Natural killer cell (primary cell): ENCODE measurements around the gene SPATA31A3. TPM values are rescaled to one million over a fixed set of nuclear protein-coding genes. Genes with fewer than 3 reads are reported as not detected.
"Not testable (repeated sequence)": the region's sequence is repeated elsewhere in the genome, so short reads cannot be mapped to it uniquely, and the experiment has no call there.

ENCODE experiments used
- ATAC-seq, 3 donors: fragments of 150-1000 bp in 2 of 3; fragments of 200-7000 bp in 1 of 3; cut with Tn5 transposase; 1 replicate in 1 of 3; 2 replicates in 2 of 3; pipeline ENCODE4 v1.10.0; 2021; ENCODE audit warnings: mild to moderate bottlenecking in 2 of 3, moderate library complexity in 2 of 3
- DNase-seq, 2 donors: peaks; one replicate each; pipeline versions ENCODE4 v3.0.0 to v3.0.0-alpha.2; 2013 to 2021; ENCODE audit warnings: mixed read lengths in 1 of 2
- H3K27ac ChIP-seq: one replicate; pipeline ENCODE4 v1.5.1; 2013; ENCODE audit warnings: mild to moderate bottlenecking, low read length
- H3K27me3 ChIP-seq: one replicate; pipeline ENCODE4 v1.6.1; 2013; ENCODE audit warnings: low read length; ENCODE audit not compliant: control insufficient read depth, insufficient read depth
- H3K36me3 ChIP-seq: one replicate; pipeline ENCODE4 v1.6.1; 2013; ENCODE audit warnings: low read length; ENCODE audit not compliant: control insufficient read depth, insufficient read depth
- H3K4me1 ChIP-seq: one replicate; pipeline ENCODE4 v1.6.1; 2013; ENCODE audit warnings: low read length; ENCODE audit not compliant: control insufficient read depth, insufficient read depth
- H3K4me3 ChIP-seq: one replicate; pipeline ENCODE4 v1.5.1; 2013; ENCODE audit warnings: low read length
- H3K9me3 ChIP-seq: one replicate; pipeline ENCODE4 v1.6.1; 2013; ENCODE audit warnings: low read length; ENCODE audit not compliant: control insufficient read depth, insufficient read depth
- H3K27ac Mint-ChIP-seq, 2 donors: one replicate each; pipeline ENCODE4 v1.8.0; 2022; ENCODE audit warnings: mild to moderate bottlenecking in 2 of 2, mixed read lengths in 2 of 2, moderate library complexity in 1 of 2
- H3K27me3 Mint-ChIP-seq, 2 donors: one replicate each; pipeline ENCODE4 v1.8.0; 2022; ENCODE audit warnings: low read depth in 2 of 2, mixed read lengths in 2 of 2
- H3K36me3 Mint-ChIP-seq: one replicate; pipeline ENCODE4 v1.8.0; 2022; ENCODE audit warnings: mixed read lengths
- H3K4me1 Mint-ChIP-seq, 2 donors: one replicate each; pipeline ENCODE4 v1.8.0; 2022; ENCODE audit warnings: mixed read lengths in 2 of 2
- H3K4me3 Mint-ChIP-seq: one replicate; pipeline ENCODE4 v1.8.0; 2022; ENCODE audit warnings: mild to moderate bottlenecking, moderate library complexity, mixed read lengths
- H3K9me3 Mint-ChIP-seq, 2 donors: one replicate each; pipeline ENCODE4 v1.8.0; 2022; ENCODE audit warnings: mixed read lengths in 2 of 2
- WGBS: methylation state at CpG from one replicate; pipeline ENCODE4 v1.1.7; 2013; ENCODE audit warnings: missing lambda C conversion rate; ENCODE audit not compliant: insufficient coverage; 5-methylcytosine and 5-hydroxymethylcytosine counted together
- intact Hi-C: fragments of 100-400 bp; cut with micrococcal nuclease; formaldehyde crosslinking; loops from one replicate; pipeline ENCODE4 v1.14.2; 2022
- total RNA-seq, 4 donors: library from RNA; stranded (reverse); fragments of 120-200 nt in 1 of 4; gene quantifications; one replicate each; pipeline versions ENCODE4 v1.2.3 to v1.2.4, GENCODE V29; 2013 to 2022

SPATA31A3 gene
- not detected for total RNA-seq
- total RNA-seq (2013) = not detected

GRCh38 chr9:66992450-66992849 lies at the start of gene SPATA31A3:
TSS of gene SPATA31A3 (minus strand) at chr9:66992550. CDS start at chr9:66992521, 29 bp downstream.
- H3K27me3 ChIP-seq, H3K9me3 ChIP-seq, H3K4me1 Mint-ChIP-seq, DNase-seq, intact Hi-C loops, H3K4me3 Mint-ChIP-seq, H3K27ac Mint-ChIP-seq, H3K4me3 ChIP-seq, H3K27ac ChIP-seq, H3K27me3 Mint-ChIP-seq, H3K9me3 Mint-ChIP-seq, H3K4me1 ChIP-seq, H3K36me3 ChIP-seq, H3K36me3 Mint-ChIP-seq, ATAC-seq: not testable (repeated sequence)
- WGBS = no CpG with 5 or more reads among the region's 7 CpGs

GRCh38 chr9:66952576-66952975 lies 39.8 kb downstream of the SPATA31A3 start:
- H3K36me3 Mint-ChIP-seq, H3K4me3 ChIP-seq, H3K4me1 Mint-ChIP-seq, H3K36me3 ChIP-seq, H3K4me1 ChIP-seq, H3K4me3 Mint-ChIP-seq, intact Hi-C loops, H3K27ac Mint-ChIP-seq, H3K27me3 Mint-ChIP-seq, H3K9me3 Mint-ChIP-seq, ATAC-seq, H3K27me3 ChIP-seq, DNase-seq, H3K9me3 ChIP-seq, H3K27ac ChIP-seq: not testable (repeated sequence)
- 91% methylated on average over 9 of the region's 11 CpGs for WGBS

- H3K27ac Mint-ChIP-seq, H3K4me3 ChIP-seq, H3K9me3 Mint-ChIP-seq, H3K36me3 ChIP-seq, ATAC-seq, H3K27ac ChIP-seq, H3K27me3 Mint-ChIP-seq, H3K36me3 Mint-ChIP-seq, H3K27me3 ChIP-seq, DNase-seq, H3K9me3 ChIP-seq, H3K4me3 Mint-ChIP-seq, intact Hi-C loops, H3K4me1 Mint-ChIP-seq, H3K4me1 ChIP-seq: not testable (repeated sequence)
- WGBS = 100% methylated on average over 1 of the region's 5 CpGs
Measured at GRCh38 chr9:66942400-66943155, 49.8 kb downstream of the SPATA31A3 start.

GRCh38 chr9:66939878-66940830 lies 52.2 kb downstream of the SPATA31A3 start:
- H3K27ac ChIP-seq, H3K9me3 ChIP-seq, H3K27me3 Mint-ChIP-seq, H3K27ac Mint-ChIP-seq, H3K27me3 ChIP-seq, H3K4me3 Mint-ChIP-seq, H3K36me3 Mint-ChIP-seq, intact Hi-C loops, H3K36me3 ChIP-seq, H3K4me1 ChIP-seq, H3K4me1 Mint-ChIP-seq, H3K4me3 ChIP-seq, H3K9me3 Mint-ChIP-seq, DNase-seq, ATAC-seq: not testable (repeated sequence)
- no CpG with 5 or more reads among the region's 2 CpGs for WGBS

GRCh38 chr9:66938322-66938721 lies 54.0 kb downstream of the SPATA31A3 start:
- H3K36me3 ChIP-seq, H3K4me1 Mint-ChIP-seq, H3K4me3 Mint-ChIP-seq, H3K27me3 ChIP-seq, H3K9me3 ChIP-seq, ATAC-seq, DNase-seq, H3K27ac Mint-ChIP-seq, H3K27ac ChIP-seq, H3K4me1 ChIP-seq, intact Hi-C loops, H3K9me3 Mint-ChIP-seq, H3K4me3 ChIP-seq, H3K36me3 Mint-ChIP-seq, H3K27me3 Mint-ChIP-seq: not testable (repeated sequence)
- WGBS = 76% methylated on average over 4 of the region's 5 CpGs

- H3K36me3 Mint-ChIP-seq, DNase-seq, H3K4me1 ChIP-seq, H3K27me3 ChIP-seq, H3K27me3 Mint-ChIP-seq, H3K27ac ChIP-seq, intact Hi-C loops, H3K36me3 ChIP-seq, ATAC-seq, H3K27ac Mint-ChIP-seq, H3K4me3 Mint-ChIP-seq, H3K9me3 ChIP-seq, H3K9me3 Mint-ChIP-seq, H3K4me3 ChIP-seq, H3K4me1 Mint-ChIP-seq: not testable (repeated sequence)
- WGBS = no CpG with 5 or more reads among the region's 3 CpGs
Measured at GRCh38 chr9:66937662-66938061, 54.7 kb downstream of the SPATA31A3 start.
